NB4 (cell line): ENCODE measurements around the gene GNB2.

Experiments
- MYC ChIP-seq: IDR thresholded peaks from 2 replicates; pipeline ENCODE4 v1.6.1; 2011; ENCODE audit warnings: low read depth, low read length
- POLR2A ChIP-seq: IDR thresholded peaks from 2 replicates; pipeline ENCODE4 v1.6.1; 2011; ENCODE audit warnings: mild to moderate bottlenecking; ENCODE audit not compliant: insufficient read length; ENCODE audit errors: extremely low read depth

DNA sequence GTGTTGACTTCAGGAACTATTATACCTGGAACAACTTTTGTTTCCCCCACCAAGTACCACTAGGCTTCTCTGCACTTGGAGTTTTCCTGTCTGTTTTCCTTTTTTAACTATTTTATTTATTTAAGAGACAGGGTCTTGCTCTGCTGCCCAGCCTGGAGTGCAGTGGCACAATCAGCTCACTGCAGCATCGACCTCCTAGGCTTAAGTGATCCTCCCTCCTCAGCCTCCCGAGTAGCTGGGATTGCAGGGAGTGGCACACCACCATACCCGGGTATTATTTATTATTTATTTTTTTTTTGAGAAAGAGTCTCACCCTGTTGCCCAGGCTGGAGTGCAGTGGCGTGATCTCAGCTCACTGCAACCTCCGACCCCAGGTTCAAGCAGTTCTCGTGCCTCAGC lies 22.6 kb downstream of the GNB2 start:
- no peak for TF ChIP-seq MYC
- TF ChIP-seq POLR2A = no peak
